Common myeloid progenitor, CD34-positive (primary cell): ENCODE results near the gene PLXNA4.
A peak's percentile ranks its signal among the peaks of the same experiment; 100 is the strongest.

Experiments
- CTCF ChIA-PET: fragments of 350-600 bp; sonication (Branson Sonifier 250); formaldehyde crosslinking; loops from one replicate; lab custom pipeline; 2021; ENCODE audit warnings: antibody characterized with exemption; lab: Charles Lee
- POLR2A ChIA-PET: fragments of 350-600 bp; sonication (Branson Sonifier 250); formaldehyde crosslinking; loops from one replicate; lab custom pipeline; 2021; ENCODE audit warnings: antibody characterized with exemption; lab: Charles Lee
- DNase-seq, 3 donors: peaks; one replicate each; pipeline versions ENCODE4 v3.0.0 to v3.0.0-alpha.2; 2013
- H3K27ac ChIP-seq, 2 experiments: 1 replicate in 1 of 2; 2 replicates in 1 of 2; pipeline ENCODE4 v1.7.0; 2013; ENCODE audit warnings: inconsistent platforms in 2 of 2, low read length in 2 of 2, mild to moderate bottlenecking in 2 of 2, low read depth in 1 of 2, moderate library complexity in 1 of 2; ENCODE audit not compliant: severe bottlenecking in 2 of 2, insufficient read depth in 1 of 2, poor library complexity in 1 of 2
- H3K27me3 ChIP-seq, 5 experiments: replicated peaks in 2 of 5; 1 replicate in 3 of 5; 2 replicates in 2 of 5; pipeline versions ENCODE4 v1.6.1 to v1.7.0; 2013; ENCODE audit warnings: low read length in 4 of 5, mild to moderate bottlenecking in 2 of 5, moderate library complexity in 2 of 5, inconsistent platforms in 1 of 5; ENCODE audit not compliant: insufficient read depth in 5 of 5, control insufficient read depth in 4 of 5
- H3K36me3 ChIP-seq, 4 experiments: 1 replicate in 2 of 4; 2 replicates in 2 of 4; pipeline versions ENCODE4 v1.6.1 to v1.7.0; 2013; ENCODE audit warnings: low read length in 3 of 4, control low read depth in 1 of 4, mild to moderate bottlenecking in 1 of 4; ENCODE audit not compliant: control insufficient read depth in 4 of 4, insufficient read depth in 4 of 4
- H3K4me1 ChIP-seq, 4 experiments: 1 replicate in 3 of 4; 2 replicates in 1 of 4; pipeline versions ENCODE4 v1.6.1 to v1.7.1; 2013; ENCODE audit warnings: low read length in 3 of 4, mild to moderate bottlenecking in 3 of 4, control low read depth in 1 of 4, inconsistent platforms in 1 of 4, moderate library complexity in 1 of 4; ENCODE audit not compliant: control insufficient read depth in 4 of 4, insufficient read depth in 4 of 4; ENCODE audit errors: control extremely low read depth in 1 of 4
- H3K4me3 ChIP-seq, 7 experiments: 1 replicate in 4 of 7; 2 replicates in 3 of 7; pipeline versions ENCODE4 v1.5.1 to v1.7.0; 2013; ENCODE audit warnings: mild to moderate bottlenecking in 7 of 7, low read length in 6 of 7, moderate library complexity in 6 of 7, inconsistent platforms in 2 of 7, low read depth in 2 of 7, control low read depth in 1 of 7; ENCODE audit not compliant: insufficient read depth in 4 of 7, control insufficient read depth in 1 of 7; ENCODE audit errors: extremely low read depth in 1 of 7
- H3K9me3 ChIP-seq, 5 experiments: 1 replicate in 4 of 5; 2 replicates in 1 of 5; pipeline versions ENCODE4 v1.6.1 to v1.7.1; 2013; ENCODE audit warnings: low read length in 4 of 5, mild to moderate bottlenecking in 2 of 5, inconsistent platforms in 1 of 5, low read depth in 1 of 5, moderate library complexity in 1 of 5; ENCODE audit not compliant: control insufficient read depth in 4 of 5, insufficient read depth in 2 of 5; ENCODE audit errors: control extremely low read depth in 1 of 5
- WGBS: methylation state at CpG from one replicate; pipeline ENCODE4 v1.1.5; 2013; ENCODE audit not compliant: insufficient coverage; 5-methylcytosine and 5-hydroxymethylcytosine counted together

PLXNA4 gene

DNA sequence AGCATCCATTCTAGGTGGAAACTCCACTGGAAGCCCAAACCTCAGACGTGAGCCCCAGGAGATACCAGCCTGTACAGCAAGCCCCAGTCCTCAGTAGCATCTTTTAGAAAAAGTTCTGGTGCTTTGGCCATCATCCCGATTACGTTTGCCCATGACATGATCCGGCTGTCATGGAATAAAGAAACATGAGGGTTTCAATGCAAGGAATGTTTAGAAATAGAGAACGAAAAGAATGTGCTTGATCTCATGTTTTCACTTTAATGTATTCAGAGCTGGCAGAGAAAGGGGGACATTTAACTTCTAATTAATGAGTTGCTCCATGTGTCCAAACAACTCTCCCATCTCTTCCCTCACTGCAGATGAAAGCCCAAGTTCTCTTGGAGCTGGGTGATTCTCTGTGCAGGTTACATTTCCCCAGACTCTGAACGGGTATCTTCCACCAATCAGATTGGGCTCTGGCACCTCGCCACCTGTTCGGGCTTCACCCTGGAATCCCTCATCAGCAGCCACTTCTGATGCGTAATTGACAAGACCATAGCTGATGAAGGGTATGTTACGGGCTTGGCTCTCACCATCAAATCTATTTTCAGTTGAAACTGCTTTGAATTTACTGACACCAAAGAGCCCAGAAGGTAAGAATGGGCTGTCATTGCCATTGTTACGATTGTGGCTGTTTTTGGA is 165.3 kb downstream of the PLXNA4 start:
- DNase-seq, result no peak
- Histone ChIP-seq H3K9me3 (no peaks in the 10 kb centered on the region), H3K4me3 (no peak overlapping the region), H3K36me3 (no peaks in the 10 kb centered on the region), H3K27ac (no peak overlapping the region), H3K27me3 (peaks cover 0 to 2% (median 0%) of the 10 kb centered on the region in 5 experiments), H3K4me1 (peaks cover 0 to 13% (median 4%) of the 10 kb centered on the region in 4 experiments)
- CTCF ChIA-PET, result no interaction called here
- POLR2A ChIA-PET, result no interaction called here
- WGBS, result 93% methylated on average over 10 of the region's 11 CpGs

DNA sequence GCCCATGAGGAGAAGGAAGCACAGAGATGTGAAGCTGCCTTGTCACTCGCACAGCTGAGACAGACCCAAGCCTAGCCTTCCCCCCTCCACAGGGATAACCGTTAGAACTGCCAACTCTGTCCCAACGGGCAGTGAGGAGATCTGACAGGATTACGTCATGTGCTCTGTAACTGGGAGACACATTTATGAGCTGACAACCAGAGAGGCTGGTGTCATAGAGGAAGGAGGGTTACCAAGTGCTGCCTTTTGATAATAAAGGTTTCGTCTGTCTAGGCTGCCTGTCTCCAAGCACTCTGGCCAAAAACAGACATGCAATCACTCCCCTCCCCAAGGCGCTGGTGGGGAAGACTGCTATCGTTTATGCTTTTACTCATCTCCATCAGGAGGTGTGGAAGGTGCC is 165.9 kb downstream of the PLXNA4 start:
- H3K4me1 ChIP-seq, result peaks cover 0 to 13% (median 4%) of the 10 kb centered on the region in 4 experiments
- POLR2A ChIA-PET, result no interaction called here
- H3K36me3 ChIP-seq, result no peaks in the 10 kb centered on the region
- peaks cover 0 to 2% (median 0%) of the 10 kb centered on the region in 5 experiments for H3K27me3 ChIP-seq
- H3K9me3 ChIP-seq, result no peaks in the 10 kb centered on the region
- 19% methylated on average over 7 of the region's 7 CpGs for WGBS
- peak overlapping the region in 1 of 7 experiments; percentile 2 for H3K4me3 ChIP-seq
- H3K27ac ChIP-seq, result no peak overlapping the region
- CTCF ChIA-PET, result no interaction called here
- peak; percentile 29 to 77 (median 62) for DNase-seq

DNA sequence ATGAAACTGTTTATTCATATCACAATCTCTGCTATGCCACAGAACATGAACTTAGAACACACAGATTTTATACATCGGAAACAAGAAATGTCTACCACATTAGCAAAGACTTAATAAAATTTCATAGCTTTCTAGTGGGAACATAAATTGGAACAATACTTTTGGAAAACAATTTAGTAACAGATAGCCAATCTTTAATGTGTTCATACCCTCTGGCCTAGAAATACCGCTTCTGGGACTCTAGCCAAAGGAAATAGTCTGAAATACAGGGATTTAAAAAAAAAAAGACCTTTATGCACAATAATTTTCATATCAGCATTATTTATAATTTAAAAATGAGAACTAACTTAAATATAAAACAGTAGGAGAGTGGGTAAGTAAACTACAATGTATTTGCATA is 168.5 kb downstream of the PLXNA4 start:
- WGBS, result no CpG with 5 or more reads among the region's 2 CpGs
- peaks cover 0 to 2% (median 0%) of the 10 kb centered on the region in 5 experiments for H3K27me3 ChIP-seq
- DNase-seq, result no peak
- no peak overlapping the region for H3K27ac ChIP-seq
- POLR2A ChIA-PET, result no interaction called here
- no peaks in the 10 kb centered on the region for H3K9me3 ChIP-seq
- H3K4me1 ChIP-seq, result peaks cover 0 to 13% (median 4%) of the 10 kb centered on the region in 4 experiments
- CTCF ChIA-PET, result no interaction called here
- H3K4me3 ChIP-seq, result no peak overlapping the region
- H3K36me3 ChIP-seq, result no peaks in the 10 kb centered on the region

DNA sequence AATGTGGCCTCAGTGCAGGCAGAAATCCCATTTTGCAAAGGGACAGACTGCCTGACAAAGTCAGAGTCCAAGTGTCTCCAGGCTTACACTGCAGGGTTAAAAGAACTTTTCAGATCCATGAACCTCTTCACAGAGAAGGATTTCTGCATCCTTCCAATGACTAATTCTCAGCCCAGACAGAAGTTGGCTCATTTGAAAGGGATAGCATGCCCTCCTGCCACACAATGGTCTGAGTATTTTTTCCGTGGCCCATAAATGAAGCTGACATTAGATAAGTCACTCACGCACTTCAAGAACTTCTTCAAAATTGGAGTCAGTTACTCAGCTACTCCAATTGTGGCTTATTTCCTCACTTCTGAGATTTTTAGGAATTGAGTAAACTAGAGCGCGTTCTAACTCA is 170.2 kb downstream of the PLXNA4 start:
- Histone ChIP-seq H3K9me3 (no peaks in the 10 kb centered on the region), H3K4me3 (no peak overlapping the region), H3K27ac (no peak overlapping the region), H3K36me3 (no peaks in the 10 kb centered on the region), H3K4me1 (peaks cover 0 to 12% (median 4%) of the 10 kb centered on the region in 4 experiments), H3K27me3 (peaks cover 0 to 2% (median 0%) of the 10 kb centered on the region in 5 experiments)
- ChIA-PET CTCF (no interaction called here), POLR2A (no interaction called here)
- WGBS, result 94% methylated on average over 3 of the region's 4 CpGs
- DNase-seq, result no peak

DNA sequence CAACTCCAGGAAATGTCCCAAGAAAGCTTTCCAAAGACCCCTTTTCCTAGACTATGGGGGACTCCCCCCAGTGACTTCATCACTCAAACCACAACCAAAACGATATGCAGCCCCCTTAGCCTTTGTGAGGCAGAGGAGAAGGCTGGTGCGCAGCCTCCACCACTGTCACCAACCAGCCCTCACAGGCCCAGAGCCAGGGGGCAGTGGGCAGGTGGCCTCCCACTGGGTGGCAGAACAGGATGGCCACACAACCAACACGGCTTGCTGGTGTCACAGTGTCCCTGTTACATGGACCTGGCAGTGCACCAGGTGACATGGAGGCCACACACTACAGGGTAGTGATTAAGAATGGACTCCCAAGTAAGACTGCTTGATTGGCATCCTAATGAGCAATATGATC is 172.0 kb downstream of the PLXNA4 start:
- Histone ChIP-seq H3K4me3 (no peak overlapping the region), H3K9me3 (no peaks in the 10 kb centered on the region), H3K27ac (no peak overlapping the region), H3K27me3 (no peaks in the 10 kb centered on the region), H3K36me3 (no peaks in the 10 kb centered on the region), H3K4me1 (no peaks in the 10 kb centered on the region)
- DNase-seq, result no peak
- POLR2A ChIA-PET, result no interaction called here
- 90% methylated on average over 2 of the region's 3 CpGs for WGBS
- CTCF ChIA-PET, result interaction anchor here (2.5 kb wide), 1 partner anchor 12 kb away, joined by 7 read pairs; no protein-coding TSS in a partner anchor

DNA sequence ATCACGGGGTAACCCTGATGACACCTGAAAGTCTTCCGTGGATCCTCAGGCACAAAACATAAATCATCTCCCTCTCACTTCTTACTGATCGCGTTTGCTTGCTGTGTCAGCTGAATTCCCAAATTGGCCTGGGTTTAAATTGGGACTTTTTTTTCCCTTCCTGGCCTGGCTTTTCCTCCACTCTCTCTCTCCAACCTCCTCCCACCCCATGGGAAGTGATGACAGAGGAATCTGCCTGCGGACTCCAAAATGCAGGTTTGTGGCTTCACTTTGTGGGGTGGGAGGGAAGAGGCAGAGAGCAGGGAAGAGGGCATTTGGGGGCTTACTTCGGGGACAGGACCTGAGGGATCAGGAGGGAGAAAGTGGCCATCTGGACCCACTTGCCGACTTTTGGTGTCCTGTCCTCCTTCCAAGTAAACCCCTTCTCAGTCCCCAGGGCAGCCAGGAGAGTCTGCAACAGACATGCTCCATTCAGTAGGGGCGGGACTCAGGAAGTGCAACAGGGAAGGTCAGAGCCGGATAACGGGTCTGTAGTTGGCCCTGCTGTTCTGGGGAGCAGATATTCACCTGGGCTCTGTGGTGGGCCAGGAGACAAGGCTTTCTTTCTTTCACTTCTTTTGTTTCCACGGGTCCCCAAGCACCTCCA is 172.7 kb downstream of the PLXNA4 start:
- H3K36me3 ChIP-seq, result no peaks in the 10 kb centered on the region
- no peak for DNase-seq
- CTCF ChIA-PET, result interaction anchor here (2.5 kb wide), 1 partner anchor 11 kb away, joined by 7 read pairs; no protein-coding TSS in a partner anchor
- no peak overlapping the region for H3K27ac ChIP-seq
- no peaks in the 10 kb centered on the region for H3K9me3 ChIP-seq
- H3K27me3 ChIP-seq, result no peaks in the 10 kb centered on the region
- POLR2A ChIA-PET, result no interaction called here
- no peak overlapping the region for H3K4me3 ChIP-seq
- no peaks in the 10 kb centered on the region for H3K4me1 ChIP-seq
- WGBS, result 78% methylated on average over 8 of the region's 11 CpGs

DNA sequence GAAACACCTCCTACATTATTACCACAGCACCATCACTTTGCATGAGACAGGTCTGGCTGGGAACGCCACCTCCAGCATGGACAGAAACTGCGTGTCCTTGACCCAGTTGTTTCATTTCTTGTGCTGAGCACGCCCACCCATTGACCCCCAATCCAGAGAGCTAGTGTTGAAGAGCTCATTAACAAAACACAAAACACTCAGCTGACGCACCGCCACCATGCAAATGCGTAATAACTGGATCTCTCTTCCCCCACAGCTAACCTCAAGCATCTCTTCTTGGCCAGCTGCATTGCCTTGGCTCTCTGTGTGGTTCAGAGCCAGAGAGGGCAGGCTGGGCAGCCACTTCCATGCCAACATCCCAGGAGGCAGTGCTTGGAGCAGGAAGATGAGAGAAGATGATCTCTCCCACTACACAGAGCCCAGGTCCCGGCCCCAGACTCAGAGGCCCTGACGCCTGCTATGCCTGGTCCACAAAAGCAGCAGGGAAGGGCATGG is 173.5 kb downstream of the PLXNA4 start:
- DNase-seq, result no peak
- Histone ChIP-seq H3K36me3 (no peaks in the 10 kb centered on the region), H3K9me3 (no peaks in the 10 kb centered on the region), H3K4me3 (no peak overlapping the region), H3K4me1 (no peaks in the 10 kb centered on the region), H3K27me3 (no peaks in the 10 kb centered on the region), H3K27ac (no peak overlapping the region)
- ChIA-PET POLR2A (no interaction called here), CTCF (interaction anchor here (2.5 kb wide), 1 partner anchor 11 kb away, joined by 7 read pairs; no protein-coding TSS in a partner anchor)
- WGBS, result 96% methylated on average over 4 of the region's 8 CpGs
